Jurkat, Clone E6-1 (cell line): ENCODE results near the gene TRHDE.
A peak's percentile ranks its signal among the peaks of the same experiment; 100 is the strongest.
"Not testable (repeated sequence)": the region's sequence is repeated elsewhere in the genome, so short reads cannot be mapped to it uniquely, and the experiment has no call there.

ENCODE experiments used
- DNase-seq: peaks from one replicate; pipeline ENCODE4 v3.0.0-alpha.2; 2011; ENCODE audit warnings: low read depth, low spot score
- H3K4me3 ChIP-seq: 2 replicates; pipeline ENCODE4 v1.5.1; 2011; ENCODE audit warnings: mild to moderate bottlenecking, low read length, control low read depth, moderate library complexity

The TRHDE gene

DNA sequence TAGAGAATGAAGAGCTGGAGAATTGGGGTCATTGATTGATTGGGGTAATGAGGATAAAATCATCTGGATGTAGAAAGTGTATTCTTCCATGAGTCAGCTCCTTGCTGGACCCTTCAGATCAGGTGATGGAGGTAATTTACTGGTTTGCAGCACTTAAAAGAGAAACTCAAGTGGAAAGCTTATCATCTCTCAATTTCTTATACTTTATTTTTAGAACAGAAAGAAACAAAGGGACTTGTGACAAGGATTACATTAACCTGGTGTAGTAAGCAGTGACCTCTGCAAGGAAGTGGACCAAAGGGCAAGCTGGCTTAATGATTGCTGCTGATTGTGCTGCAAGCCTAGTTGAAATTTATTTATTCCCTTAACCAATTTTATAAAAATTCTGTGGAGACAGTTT lies 405.0 kb downstream of the TRHDE start:
- DNase-seq: no peak
- H3K4me3 ChIP-seq: no peak overlapping the region

DNA sequence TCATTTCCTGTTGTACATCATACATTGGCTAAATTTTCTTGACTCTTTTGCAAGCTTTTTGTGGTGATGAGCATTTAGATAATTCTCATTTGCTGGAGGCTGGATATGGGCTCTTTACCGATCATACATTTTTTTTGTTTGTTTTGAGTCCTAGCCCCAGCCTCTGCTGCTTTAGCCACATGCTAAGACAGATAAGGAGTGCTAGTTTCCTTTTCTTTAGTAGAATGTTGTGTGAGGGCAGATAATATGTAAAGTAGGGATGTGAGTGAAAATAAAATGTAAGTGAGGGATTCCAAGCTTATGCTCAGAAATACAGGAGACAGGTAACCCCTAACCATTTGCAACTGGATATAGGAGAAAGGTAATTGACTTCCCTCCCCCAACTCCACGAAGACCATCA lies 405.7 kb downstream of the TRHDE start:
- no peak overlapping the region for H3K4me3 ChIP-seq
- DNase-seq: no peak

DNA sequence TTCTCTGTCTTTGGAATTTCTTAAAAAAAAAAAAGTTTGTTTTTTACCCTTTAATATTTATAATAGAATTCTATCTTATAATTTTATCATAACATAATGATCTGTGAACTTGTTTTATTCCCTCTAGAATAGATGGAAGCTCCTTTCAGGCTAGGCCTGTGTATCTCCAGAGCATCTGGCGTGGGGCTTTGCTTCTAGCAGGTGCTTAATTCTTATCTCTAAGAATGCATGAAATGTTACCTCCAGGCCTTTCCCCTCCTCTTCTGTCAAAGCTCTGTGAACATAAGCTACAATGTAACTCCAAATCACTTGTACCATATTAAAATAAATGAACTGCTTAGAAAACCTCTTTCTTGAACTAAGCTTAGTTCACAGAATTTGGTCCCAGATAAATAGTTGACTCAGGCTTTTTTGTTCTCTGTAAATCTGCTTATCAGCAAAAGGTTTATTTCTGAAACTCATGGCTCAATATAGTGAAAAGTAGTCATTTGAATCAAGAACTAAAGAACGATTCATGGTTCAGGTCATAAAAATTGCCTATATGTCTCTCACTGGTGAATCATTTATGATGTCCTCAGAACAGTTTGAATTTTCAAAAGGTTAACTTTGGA lies 407.1 kb downstream of the TRHDE start:
- H3K4me3 ChIP-seq: no peak overlapping the region
- no peak for DNase-seq

DNA sequence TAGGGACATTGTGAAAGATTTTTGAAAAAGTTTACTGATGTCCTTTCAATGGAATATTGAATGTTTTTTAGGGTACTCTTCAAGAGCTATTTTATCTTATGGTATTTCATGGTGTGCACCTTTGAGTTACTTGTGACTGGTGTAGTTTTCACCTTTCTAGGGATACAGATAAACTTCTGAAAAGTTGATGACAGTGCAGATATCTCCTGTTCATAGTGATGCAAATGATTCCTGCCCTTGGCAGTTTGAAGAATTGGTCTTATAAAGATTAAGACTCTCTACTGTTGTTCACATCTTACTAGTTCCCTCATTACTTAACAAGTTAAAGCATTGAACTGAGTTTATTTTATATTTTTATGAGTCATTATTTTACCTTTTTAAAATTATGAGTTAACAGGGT lies 408.9 kb downstream of the TRHDE start:
- H3K4me3 ChIP-seq: no peak overlapping the region
- no peak for DNase-seq

DNA sequence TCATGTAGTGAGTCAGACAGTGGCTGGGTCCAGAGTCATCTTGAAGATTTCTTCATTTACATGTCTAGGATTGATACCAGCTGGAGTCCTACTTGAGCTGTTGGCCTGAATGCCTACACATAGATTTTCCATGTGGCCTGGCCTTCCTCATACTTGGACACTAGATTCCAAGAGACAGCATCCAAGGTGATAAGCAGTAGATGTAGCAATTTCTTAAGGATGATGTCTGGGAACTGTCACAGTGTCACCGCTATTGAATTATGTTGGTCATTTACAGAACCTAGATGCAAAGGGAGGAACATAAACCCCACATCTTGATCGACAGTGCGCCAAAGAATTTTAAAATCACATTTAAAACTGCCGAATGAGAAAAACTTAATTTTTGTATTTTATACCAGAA lies 412.3 kb downstream of the TRHDE start:
- H3K4me3 ChIP-seq: no peak overlapping the region
- DNase-seq: no peak

DNA sequence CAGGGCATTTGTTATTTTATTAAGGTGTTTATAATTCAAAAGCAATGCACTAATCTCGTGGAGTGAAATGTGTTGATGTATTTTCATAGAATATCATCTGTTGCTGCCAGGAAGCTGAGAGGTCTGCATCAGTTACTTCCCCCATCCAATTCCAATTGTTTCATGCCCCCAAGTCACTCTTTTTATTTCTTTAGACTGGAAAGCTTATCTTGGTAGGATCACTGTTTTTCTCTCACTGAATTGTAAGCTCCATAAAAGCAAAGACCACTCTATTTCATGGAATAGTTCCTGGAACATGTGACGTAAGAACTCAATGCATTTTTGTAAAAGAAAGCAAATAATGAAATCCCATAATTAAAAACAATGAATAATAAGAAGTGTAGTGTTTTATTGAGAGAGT lies 420.2 kb downstream of the TRHDE start:
- no peak overlapping the region for H3K4me3 ChIP-seq
- no peak for DNase-seq

DNA sequence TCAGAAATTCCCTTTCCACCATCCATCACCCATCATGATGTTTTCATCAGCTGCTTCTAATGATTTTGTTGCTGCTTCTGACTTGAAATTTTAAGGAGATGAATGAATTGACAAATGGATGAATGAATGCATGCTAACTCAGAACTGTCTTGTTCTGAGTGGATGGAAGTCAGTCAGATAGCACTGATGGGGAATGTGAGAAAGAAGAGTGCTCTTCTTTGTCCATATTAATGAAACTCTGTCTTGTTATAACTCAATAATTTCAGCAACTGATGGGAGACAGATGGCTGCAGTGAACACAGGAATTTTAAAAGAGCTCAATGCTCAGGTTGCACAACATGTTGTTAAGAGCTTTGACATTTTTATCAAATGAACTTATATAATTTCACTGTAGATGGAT lies 422.0 kb downstream of the TRHDE start:
- no peak overlapping the region for H3K4me3 ChIP-seq
- no peak for DNase-seq

DNA sequence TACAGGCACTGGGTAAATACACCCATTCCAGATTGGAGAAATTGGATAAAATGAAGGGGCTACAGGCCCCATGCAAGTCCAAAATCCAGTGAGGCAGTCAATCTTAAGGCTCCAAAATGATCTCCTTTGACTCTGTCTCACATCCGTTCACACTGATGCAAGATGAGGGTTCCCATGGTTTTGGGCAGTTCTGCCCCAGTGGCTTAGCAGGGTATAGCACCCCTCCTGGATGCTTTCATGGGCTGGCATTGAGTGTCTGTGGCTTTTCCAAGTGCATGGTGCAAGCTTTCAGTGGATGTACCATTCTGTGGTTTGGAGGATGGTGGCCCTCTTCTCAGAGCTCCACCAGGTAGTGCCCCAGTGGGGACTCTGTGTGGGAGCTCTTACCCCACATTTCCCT lies 427.2 kb downstream of the TRHDE start:
- peak; percentile 14 for DNase-seq
- H3K4me3 ChIP-seq: no peak overlapping the region

DNA sequence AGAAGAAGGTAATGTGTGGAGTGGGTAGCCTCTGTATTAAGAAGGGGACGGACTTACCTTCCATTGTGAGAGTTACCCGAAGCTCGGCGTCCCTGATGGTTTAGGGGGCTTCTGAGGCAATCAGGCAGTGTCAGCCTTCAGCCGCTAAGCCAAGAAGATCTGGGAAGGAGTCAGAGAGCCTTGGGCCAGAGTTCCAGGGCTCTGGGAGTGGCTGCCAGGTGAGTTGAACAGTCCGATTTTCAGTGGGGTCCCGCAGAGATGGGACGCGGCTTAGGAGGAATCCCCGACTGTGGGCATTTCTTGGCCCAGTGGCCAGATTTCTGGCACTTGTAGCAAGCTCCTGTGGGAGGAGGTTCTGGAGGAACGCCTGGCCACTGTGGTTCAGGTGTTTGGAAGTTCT lies 439.9 kb downstream of the TRHDE start:
- not testable (repeated sequence) for DNase-seq, H3K4me3 ChIP-seq

DNA sequence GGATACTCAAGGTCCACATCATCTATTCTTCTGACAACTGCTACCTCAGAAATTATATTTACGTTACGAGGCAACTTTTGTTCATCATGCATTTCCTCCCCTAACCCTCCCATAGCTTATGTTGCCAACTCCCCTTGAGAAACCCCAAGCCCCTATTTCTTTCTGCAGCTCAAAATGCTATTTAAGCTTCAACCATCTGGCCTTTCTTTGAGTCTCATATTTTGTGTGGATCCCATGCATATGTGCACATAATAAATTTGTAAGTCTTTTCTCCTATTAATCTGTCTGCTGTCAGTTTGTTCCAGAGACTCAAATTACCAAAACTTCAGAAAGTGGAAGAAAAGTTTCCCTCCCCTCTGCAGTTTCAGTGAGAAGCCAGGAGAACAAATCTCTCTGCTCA lies 444.1 kb downstream of the TRHDE start:
- no peak for DNase-seq
- H3K4me3 ChIP-seq: no peak overlapping the region

DNA sequence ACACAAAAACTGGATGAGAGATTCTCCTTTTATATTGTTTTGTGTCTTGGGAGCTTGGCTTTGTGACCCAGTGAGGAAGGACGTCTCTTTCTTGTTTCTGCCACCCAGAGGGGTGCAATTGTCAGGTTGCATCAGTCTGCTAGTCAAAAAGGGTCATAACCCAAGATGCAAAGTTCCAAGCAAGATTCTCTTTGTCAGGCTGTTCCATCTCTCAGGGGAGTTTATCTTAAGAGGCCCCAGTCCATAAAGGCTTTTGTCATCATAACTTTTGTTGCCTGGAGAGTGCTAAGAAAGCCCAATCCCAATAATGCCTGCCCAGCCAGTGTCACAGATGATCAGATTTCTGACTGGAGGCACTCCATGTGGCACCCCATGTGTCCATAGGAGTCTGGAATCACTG lies 444.9 kb downstream of the TRHDE start:
- no peak for DNase-seq
- H3K4me3 ChIP-seq: no peak overlapping the region
